GM19395 (cell line): ENCODE data around the gene PDZRN4.
A peak's percentile ranks its signal among the peaks of the same experiment; 100 is the strongest.
"Not testable (repeated sequence)": the region's sequence is repeated elsewhere in the genome, so short reads cannot be mapped to it uniquely, and the experiment has no call there.

Experiments
- ATAC-seq: cut with Tn5 transposase; IDR thresholded peaks from one replicate; pipeline ENCODE4 v1.9.1; 2021; ENCODE audit warnings: mild to moderate bottlenecking, moderate library complexity; ENCODE audit not compliant: unreplicated experiment

The PDZRN4 gene

GRCh38 chr12:41545761-41546160 lies 357.6 kb downstream of the PDZRN4 start:
- no peak for ATAC-seq

DNA sequence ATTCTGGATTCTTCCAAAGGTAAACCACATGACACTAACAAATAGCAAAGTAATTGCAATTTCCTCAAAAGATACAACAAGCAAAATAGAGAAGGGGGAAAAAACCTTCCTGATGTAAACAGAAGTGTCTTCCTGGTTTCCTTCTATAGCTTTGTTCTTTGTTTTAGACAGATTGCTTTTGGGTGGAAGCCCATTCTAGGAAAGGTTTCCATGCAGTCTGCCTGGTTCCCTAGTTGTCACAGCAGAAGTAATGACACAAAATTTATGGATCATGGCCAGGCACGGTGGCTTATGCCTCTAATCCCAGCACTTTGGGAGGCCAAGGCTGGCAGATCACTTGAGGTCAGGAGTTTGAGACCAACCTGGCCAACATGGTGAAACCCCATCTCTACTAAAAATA lies 359.0 kb downstream of the PDZRN4 start:
- not testable (repeated sequence) for ATAC-seq

- no peak for ATAC-seq
These were observed 360.8 kb downstream of the PDZRN4 start for GRCh38 chr12:41548926-41549325.

GRCh38 chr12:41552588-41552987 lies 364.5 kb downstream of the PDZRN4 start:
- no peak for ATAC-seq

GRCh38 chr12:41556176-41556575 lies 368.1 kb downstream of the PDZRN4 start:
- ATAC-seq, result no peak

- ATAC-seq, result no peak
These were observed 369.2 kb downstream of the PDZRN4 start for GRCh38 chr12:41557344-41557743.

- no peak for ATAC-seq
These were observed 370.6 kb downstream of the PDZRN4 start for GRCh38 chr12:41558671-41559070.

DNA sequence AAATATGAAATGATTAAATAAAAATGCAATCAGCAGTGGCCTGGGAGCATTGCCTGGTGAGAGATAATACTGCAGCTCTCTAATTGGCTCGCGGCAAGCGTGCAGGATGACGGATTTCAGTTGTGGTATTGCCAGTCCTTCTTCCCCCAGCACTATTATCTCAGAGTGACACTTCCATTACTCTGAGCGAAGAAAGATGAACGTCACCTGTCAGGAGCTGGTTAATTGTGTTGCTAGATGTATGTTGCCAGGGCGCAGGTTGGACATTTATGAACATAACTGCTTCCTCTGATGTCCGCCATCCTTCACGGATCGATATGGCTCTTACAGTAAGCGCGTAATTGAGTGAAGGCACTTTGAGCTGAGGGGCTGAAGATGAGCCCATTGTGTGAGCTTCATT lies 374.9 kb downstream of the PDZRN4 start:
- ATAC-seq, result no peak

GRCh38 chr12:41564816-41565215 lies 376.7 kb downstream of the PDZRN4 start:
- ATAC-seq, result no peak

DNA sequence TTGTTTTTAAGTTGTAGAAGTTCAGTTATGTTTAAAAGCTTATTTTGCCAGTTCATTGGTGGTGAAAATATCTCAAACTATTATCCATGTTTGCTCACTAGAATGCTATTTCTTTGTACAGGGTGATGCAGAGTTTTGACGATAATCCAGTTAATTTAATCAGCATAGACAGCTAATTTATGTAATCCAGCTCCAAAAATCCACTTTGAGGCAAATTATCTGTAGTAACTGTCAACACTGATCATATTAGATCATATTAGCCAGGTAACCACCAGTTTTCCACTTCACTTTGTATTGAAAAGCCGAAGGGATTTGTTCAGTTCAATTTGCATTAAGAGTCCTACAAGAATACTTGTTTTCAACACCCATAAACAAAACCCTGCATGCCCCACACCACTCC lies 378.6 kb downstream of the PDZRN4 start:
- no peak for ATAC-seq

DNA sequence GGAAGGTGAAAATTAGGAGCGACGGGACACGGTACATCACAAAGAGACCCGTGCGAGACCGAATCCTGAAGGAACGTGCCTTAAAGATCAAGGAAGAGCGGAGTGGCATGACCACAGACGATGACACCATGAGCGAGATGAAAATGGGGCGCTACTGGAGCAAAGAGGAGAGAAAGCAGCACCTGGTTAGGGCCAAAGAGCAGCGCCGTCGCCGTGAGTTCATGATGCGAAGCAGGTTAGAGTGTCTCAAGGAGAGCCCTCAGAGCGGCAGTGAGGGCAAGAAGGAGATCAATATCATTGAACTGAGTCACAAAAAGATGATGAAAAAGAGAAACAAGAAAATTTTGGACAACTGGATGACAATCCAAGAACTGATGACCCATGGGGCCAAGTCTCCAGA lies 385.3 kb downstream of the PDZRN4 start:
- no peak for ATAC-seq

- ATAC-seq, result no peak
These were observed 388.8 kb downstream of the PDZRN4 start for GRCh38 chr12:41576925-41577324.

DNA sequence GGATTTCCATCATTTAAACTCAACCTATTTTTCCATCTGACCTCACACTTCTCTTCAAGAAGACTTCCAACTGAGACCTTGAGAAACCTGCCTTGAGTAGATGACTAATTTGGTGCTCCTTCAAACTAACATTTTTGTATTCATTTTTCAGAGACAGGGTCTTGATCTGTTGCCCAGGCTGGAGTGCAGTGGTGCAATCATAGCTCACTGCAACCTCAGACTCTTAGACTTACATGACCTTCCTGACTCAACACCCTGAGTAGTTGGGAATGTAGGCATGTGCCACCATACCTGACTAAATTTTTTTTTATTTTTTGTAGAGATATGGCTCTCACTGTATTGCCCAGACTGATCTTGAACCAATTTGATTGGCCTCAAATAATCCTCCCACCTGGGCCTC lies 389.9 kb downstream of the PDZRN4 start:
- no peak for ATAC-seq

DNA sequence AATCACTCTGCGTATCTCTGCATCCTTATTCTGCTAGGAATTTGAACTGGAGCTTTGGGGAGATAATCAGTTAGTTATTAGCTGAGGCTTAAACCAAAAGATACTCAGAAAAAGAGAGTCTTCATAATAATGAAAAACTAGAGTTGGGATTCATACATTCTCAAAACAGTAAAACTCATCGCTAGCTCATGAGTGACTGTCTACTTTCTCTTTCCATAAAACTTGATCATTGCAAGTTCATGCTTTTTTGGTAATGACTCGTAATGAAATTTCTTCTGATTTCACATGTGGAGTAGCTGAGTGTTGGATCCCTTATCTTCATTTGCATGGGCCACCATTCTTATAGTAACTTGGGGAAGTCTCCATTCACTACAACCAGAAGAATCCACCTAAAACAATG lies 397.7 kb downstream of the PDZRN4 start:
- no peak for ATAC-seq

GRCh38 chr12:41587574-41587973 lies 399.5 kb downstream of the PDZRN4 start:
- no peak for ATAC-seq

DNA sequence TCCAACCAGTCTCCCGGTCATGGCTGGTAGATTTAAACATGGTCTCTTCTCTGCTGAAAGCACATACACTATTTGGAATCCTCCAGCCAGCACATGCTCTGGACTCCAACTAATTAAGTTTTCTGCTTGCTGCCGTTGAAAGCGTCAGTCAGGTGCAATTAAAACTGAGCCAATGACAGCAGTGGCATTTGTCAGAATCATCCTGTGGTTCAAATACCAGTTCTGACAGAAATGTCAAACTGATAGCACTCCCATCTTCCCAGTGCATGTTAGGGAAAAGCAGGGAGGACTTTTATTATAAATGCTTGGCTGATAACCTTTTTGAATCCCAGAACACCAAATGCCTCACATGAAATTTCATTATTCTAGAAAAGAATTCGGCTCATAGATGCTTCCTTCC lies 401.8 kb downstream of the PDZRN4 start:
- no peak for ATAC-seq

- no peak for ATAC-seq
These were observed 408.1 kb downstream of the PDZRN4 start for GRCh38 chr12:41596190-41596589.

- no peak for ATAC-seq
These were observed 416.7 kb downstream of the PDZRN4 start for GRCh38 chr12:41604830-41605229.

DNA sequence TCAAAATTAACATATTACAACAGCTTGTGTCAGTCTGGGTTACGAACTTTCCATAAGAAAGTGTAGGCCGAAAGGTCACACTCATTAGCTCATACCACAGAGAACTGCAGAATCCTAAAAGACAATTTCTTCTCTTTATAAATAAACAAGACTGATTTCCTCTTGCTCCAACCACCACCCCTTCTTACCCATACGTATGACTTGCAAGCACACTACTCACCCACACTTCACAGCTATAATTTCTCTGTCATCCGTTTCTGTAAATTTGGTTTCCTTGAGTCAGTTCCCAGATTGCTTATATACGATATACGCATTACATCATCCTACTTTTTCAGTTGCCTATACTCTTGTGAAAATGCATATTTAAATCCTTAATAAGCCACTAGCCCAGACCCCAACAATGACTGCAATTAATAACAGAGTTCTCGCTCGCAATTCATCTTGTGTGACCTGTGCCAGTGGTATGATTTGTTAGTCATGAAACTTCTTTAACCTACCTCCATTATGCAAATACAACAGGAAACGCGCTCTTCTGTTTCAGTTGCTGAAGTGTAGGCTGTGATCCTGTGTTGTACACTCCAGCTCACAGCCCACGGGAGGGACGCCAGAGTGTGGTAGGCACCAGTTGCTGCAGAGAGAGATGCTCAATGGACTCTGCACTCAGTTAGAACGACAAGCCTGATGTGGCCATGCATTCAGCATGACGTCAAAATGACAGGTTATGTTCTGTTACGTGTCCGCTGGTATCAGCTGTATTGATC lies 417.6 kb downstream of the PDZRN4 start:
- ATAC-seq, result peak; percentile 91

DNA sequence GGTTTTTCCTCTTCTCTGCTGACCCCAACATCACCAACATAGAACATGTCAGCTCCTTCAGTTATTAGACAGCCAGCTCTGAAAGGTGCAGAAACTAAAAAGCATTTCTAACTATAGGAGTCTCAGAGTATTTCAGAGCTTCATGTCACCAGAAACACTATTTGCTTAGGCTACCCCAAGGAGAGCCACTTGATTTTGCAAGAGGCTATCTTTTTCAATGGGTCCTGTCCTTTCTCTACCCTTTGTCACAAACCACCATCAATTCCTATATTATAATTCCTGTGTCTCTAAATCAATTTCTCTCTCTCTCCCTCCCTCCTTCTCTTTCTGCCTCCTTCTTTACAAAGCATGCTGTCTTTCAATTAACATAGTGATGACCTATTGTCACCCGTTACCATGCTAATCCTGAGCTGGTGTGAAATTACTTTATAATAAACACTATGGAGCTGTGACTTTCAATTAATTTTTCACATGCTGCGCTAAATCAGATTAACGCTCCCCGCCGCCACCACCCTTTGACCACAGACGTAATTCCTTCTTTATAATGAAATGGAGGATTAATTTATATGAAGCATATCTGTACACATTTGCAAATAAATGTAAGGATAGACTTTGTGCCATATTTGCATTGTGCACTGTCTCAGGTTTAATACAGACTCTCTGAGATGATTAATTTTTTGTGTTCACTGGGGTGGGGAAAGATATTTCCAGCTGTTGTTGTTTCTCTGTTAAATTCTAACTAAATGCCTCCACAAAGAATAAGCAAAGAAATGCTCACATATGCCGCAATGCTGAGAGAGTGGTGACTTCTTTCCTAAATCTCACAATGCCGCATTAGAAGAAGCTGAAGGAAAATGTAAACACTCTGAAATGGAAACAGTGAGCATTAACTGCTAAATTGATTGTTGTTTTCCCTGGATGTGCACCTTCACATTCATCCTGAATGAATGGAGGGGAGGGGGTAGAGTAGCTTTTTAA lies 418.6 kb downstream of the PDZRN4 start:
- ATAC-seq, result peak; percentile 8

DNA sequence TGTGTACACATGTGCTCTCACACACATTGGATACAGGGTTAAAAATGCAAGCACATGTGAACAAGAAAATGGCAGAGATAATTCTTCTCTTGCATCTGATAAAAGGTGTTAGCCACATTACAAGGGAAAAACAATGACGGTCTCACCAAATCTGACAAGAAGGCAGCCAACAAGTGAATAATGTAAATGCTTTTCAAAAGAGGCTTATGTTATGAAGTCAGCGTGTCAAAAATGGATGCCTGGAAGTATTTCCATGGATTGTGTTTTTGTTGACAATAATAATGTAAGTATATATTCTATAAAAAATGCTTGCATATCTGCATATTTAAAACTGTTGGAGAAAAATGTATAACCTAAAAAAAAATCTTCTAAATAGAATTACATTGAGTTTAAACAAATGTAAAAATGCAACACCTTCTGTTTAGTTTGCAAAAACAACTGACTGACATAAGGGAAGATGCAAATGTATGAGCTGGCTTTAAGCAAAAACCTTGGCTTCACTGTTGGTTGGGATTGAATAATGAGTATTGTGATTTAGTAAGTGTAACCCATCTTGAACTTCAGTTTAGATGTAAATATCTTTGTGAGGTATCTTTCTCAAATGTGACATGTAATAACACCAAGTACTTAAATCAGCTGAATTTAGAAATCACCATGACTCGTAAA lies 424.9 kb downstream of the PDZRN4 start:
- ATAC-seq, result no peak
